Activated naive CD8-positive, alpha-beta T cell (primary cell): ENCODE results near the gene PEX11G.

Experiments
- H3K27ac Mint-ChIP-seq: one replicate; pipeline ENCODE4 v1.8.0; 2021; ENCODE audit warnings: mixed read lengths
- H3K27me3 Mint-ChIP-seq: one replicate; pipeline ENCODE4 v1.8.0; 2021; ENCODE audit warnings: mixed read lengths
- H3K36me3 Mint-ChIP-seq: one replicate; pipeline ENCODE4 v1.8.0; 2021; ENCODE audit warnings: mixed read lengths
- H3K4me1 Mint-ChIP-seq: one replicate; pipeline ENCODE4 v1.8.0; 2021; ENCODE audit warnings: low read depth, mixed read lengths
- H3K4me3 Mint-ChIP-seq: one replicate; pipeline ENCODE4 v1.8.0; 2021; ENCODE audit warnings: mild to moderate bottlenecking, mixed read lengths
- H3K9me3 Mint-ChIP-seq: one replicate; pipeline ENCODE4 v1.8.0; 2021; ENCODE audit warnings: low read depth, mixed read lengths

The PEX11G gene

DNA sequence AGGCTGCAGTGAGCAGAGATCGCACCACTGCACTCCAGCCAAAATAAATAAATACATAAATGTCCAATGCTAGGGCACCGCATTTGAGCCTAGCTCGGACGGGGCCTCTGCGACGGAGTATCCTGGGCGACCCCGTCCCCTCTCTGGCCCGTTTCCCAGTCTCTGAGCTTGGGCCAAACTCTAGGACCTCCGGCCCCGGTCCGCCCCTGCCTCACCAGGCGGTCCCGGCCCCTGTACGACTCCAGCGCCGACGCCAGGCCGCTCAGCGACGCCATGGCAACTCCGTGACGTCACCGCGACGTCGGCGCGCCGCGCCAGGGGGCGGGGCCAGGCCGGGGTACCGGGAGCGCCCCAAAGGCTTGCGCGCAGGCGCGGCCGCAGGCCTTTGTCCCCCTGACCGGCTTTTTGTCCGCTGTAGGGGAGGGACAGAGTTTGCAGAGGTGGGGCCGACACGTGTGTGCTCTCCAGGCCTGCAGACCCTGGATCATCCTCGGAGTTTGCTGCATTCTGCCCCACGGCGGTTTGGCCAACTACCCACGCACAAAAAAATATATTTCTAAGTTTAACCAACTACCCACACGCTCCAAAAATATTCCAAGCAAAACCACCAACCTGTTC lies at the start of gene PEX11G:
Gene PEX11G, minus strand, starts transcription at position 300 of the 618 bp plus-strand sequence. Its CDS starts 25 bp downstream, at position 275.
- H3K27ac Mint-ChIP-seq, result peak within 1 kb of the TSS; percentile 92
- H3K27me3 Mint-ChIP-seq, result no peaks in the 10 kb centered on the region
- H3K4me1 Mint-ChIP-seq, result peaks cover 20% of the 10 kb centered on the region
- H3K36me3 Mint-ChIP-seq, result no peaks in the 10 kb centered on the region
- H3K4me3 Mint-ChIP-seq, result peak within 1 kb of the TSS; percentile 91
- no peaks in the 10 kb centered on the region for H3K9me3 Mint-ChIP-seq

DNA sequence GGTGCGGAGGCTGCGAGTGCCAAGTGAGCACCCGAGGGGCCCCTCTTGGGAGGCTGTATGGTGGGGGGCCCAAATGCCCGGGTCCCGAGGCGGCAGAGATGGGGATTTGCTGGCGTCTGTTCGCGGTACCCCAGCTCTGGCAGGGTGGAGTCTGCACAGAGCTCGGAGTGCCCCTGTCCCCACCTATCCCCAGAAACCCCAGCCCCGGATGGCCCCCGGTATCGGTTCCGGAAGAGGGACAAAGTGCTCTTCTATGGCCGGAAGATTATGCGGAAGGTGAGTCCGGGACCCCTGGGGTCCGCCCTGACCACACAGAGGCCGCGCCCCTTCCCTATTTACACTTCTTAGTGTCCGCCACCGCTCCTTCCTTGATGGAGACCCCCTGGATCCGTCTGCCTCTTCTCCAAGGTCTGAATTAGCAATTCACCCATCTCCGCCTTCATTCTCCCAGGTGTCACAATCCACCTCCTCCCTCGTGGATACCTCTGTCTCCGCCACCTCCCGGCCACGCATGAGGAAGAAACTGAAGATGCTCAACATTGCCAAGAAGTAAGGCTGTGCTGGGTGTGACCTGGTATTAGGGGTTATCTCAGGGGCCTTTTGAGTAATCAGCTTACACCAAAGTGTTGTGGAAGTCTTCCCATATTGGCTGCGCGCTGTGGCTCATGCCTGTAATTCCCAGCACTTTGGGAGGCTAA lies 47.3 kb upstream of the PEX11G start:
- no peaks in the 10 kb centered on the region for H3K9me3 Mint-ChIP-seq
- peaks cover 11% of the 10 kb centered on the region for H3K4me1 Mint-ChIP-seq
- H3K4me3 Mint-ChIP-seq, result peak overlapping the region; percentile 94
- H3K36me3 Mint-ChIP-seq, result peaks cover 4% of the 10 kb centered on the region
- H3K27me3 Mint-ChIP-seq, result no peaks in the 10 kb centered on the region
- H3K27ac Mint-ChIP-seq, result peak overlapping the region; percentile 85

DNA sequence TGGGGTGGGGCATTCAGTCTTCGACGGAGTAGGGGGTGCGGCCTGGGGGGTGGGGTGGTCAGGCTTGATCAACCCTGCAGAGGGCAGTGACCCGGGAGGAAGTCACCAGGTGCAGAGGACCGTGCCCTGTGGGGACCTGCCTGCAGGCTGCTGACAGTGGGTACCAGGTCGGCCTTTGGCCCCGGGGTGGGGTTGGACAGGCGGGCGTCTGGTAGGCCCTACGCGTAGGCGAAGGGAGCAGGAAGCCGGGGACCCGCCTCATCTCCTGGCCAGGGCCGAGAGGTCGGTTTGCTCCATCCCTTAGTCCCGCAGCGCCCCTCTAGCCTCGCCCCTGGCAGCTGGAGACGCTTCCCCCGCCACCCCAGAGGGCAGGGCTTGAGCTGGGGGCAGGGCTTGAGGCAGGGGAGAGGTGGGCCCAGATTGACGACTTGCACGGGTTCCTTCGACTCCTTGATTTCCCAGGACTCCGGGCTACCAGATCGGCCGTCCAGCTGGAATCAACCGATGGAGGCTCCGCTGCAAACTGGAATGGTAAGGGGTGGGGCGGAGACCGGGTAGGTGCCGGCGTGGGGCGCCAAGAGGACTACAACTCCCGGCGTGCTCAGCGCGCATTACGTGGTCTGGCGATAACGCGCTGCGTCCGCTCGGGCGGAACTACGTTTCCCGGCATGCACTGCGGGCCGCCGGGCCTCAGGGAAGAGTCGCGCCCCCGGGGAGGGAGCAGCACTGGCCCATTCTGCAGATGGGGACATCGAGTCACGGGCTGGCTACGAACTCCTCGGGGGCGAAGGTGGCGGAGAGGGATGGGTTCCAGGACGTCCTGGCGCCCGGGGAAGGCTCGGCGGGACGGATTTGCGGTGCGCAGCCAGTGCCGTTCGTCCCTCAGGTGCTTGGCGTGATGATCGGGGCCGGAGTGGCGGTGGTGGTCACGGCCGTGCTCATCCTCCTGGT lies 46.5 kb upstream of the PEX11G start, which contains the start of gene PNPLA6:
Gene PNPLA6, plus strand, starts transcription at position 671 of the 951 bp plus-strand sequence. Its CDS starts 72 bp downstream, at position 743.
- H3K9me3 Mint-ChIP-seq, result no peaks in the 10 kb centered on the region

DNA sequence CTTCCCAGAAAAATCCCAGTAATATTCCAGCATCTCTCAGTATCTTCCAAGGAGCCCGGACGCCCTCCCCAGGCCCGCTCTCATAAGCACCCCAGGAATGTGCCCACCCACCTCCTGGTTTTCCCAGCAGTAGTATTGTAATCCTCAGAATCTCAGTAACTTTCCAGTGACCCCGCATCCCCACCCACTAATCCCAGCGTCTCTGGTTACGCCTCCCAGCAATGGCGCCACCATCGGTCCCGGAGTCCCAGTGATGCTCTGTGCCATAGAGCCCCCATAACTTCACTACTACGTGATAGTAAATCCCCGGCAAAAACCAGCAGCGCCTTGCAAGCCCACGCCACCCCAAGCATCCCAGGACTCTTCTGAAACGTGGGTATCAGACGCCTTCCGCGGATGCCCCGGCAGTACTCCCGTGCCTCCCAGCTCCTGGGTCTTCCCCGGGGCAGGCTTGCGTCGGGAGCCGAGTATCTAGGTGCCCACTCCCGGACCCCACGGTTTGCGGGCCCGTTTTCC lies 45.8 kb upstream of the PEX11G start:
- peaks cover 4% of the 10 kb centered on the region for H3K36me3 Mint-ChIP-seq
- peaks cover 11% of the 10 kb centered on the region for H3K4me1 Mint-ChIP-seq
- H3K4me3 Mint-ChIP-seq, result peak overlapping the region; percentile 94
- H3K9me3 Mint-ChIP-seq, result no peaks in the 10 kb centered on the region
- no peaks in the 10 kb centered on the region for H3K27me3 Mint-ChIP-seq
- H3K27ac Mint-ChIP-seq, result peak overlapping the region; percentile 85

More for the DNA sequence above, 46.5 kb upstream of the PEX11G start, which contains the start of gene PNPLA6:
- peak within 1 kb of the TSS; percentile 85 for H3K27ac Mint-ChIP-seq
- peaks cover 4% of the 10 kb centered on the region for H3K36me3 Mint-ChIP-seq
- peaks cover 11% of the 10 kb centered on the region for H3K4me1 Mint-ChIP-seq
- peak within 1 kb of the TSS; percentile 94 for H3K4me3 Mint-ChIP-seq
- H3K27me3 Mint-ChIP-seq, result no peaks in the 10 kb centered on the region

DNA sequence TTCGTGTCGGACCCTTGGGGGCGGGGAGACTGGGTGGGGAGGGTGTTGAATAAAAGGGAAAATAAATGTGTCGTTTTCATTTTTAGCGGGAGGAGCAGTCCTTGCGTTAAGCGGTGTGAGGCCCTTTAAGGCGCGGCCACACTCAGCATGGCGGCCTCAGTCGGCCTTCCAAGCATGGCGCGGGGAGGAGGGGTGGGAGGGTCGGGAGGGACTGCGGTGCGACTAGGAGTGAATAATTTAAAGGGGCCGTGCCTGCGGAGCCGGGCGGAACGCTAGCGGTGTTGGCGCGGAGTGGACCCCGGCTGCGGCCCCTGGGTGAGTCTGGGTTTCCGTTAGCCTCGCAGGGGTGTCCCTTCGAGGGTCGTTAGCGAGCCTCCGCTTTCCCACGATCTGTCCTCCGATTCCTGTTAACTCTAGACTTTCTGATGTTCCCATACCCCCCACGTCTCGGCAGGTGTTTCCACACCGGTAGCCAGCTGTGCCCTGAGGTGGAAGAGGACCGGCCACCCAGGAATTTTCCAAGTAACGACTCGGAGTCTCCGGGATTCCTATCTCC lies 45.2 kb upstream of the PEX11G start:
- Mint-ChIP-seq H3K4me1 (peaks cover 11% of the 10 kb centered on the region), H3K27me3 (no peaks in the 10 kb centered on the region), H3K27ac (peak overlapping the region; percentile 85), H3K9me3 (no peaks in the 10 kb centered on the region), H3K36me3 (peaks cover 4% of the 10 kb centered on the region), H3K4me3 (peak overlapping the region; percentile 94)

DNA sequence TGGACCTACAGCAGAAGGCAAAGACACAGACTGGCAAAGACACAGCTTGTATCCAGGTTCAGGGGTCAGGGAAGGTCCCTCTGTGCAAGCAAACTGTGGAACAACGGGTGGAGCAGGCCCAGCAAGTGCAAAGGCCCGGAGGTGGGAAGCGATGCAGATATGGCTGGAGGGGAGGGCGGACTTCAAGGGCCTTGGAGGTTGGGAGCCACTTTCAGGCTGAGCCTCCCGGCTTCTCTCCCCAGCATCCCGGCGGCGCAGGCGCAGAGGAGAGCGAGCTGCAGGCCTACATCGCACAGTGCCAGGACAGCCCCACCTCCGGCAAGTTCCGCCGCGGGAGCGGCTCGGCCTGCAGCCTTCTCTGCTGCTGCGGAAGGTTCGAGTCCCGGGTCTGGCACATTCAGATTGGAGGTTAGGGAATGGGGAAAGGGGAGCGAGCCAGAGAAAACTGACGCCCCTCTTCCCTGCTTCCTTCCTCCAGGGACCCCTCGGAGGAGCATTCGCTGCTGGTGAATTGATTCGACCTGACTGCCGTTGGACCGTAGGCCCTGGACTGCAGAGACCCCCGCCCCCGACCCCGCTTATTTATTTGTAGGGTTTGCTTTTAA lies 44.5 kb upstream of the PEX11G start:
- Mint-ChIP-seq H3K27ac (peak overlapping the region; percentile 50), H3K4me1 (peaks cover 11% of the 10 kb centered on the region), H3K4me3 (peak overlapping the region; percentile 94), H3K9me3 (no peaks in the 10 kb centered on the region), H3K36me3 (peaks cover 4% of the 10 kb centered on the region), H3K27me3 (no peaks in the 10 kb centered on the region)

DNA sequence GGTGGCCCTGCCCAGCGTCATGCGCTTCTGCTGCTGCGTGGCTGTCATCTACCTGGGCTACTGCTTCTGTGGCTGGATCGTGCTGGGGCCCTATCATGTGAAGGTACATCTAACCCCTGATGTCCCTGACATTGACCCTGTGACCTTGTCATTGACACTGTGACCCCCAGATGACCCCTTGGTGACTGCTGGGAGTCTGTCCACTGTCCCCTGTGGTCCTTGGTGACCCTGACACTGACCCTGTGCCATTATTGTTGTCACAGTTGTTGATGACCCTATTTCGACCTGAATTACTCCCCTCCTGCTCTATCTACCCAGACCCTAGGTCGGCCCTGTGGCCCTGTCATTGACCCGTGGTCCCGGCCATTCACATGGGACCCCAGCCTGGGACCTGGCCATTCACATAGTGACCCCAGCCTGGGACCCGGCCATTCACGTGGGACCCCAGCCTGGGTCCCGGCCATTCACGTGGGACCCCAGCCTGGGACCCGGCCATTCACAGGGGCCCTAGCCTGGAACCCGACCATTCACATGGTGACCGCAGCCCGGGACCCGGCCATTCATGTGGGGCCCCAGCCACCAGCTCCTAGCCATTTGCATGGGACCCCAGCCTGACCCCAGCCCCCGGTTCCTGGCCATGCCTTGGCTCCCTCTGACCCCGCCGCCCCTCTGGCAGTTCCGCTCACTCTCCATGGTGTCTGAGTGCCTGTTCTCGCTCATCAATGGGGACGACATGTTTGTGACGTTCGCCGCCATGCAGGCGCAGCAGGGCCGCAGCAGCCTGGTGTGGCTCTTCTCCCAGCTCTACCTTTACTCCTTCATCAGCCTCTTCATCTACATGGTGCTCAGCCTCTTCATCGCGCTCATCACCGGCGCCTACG lies 41.0 kb upstream of the PEX11G start:
- H3K4me3 Mint-ChIP-seq, result no peak overlapping the region
- peaks cover 2% of the 10 kb centered on the region for H3K36me3 Mint-ChIP-seq
- H3K9me3 Mint-ChIP-seq, result no peaks in the 10 kb centered on the region
- no peak overlapping the region for H3K27ac Mint-ChIP-seq
- H3K4me1 Mint-ChIP-seq, result peaks cover 1% of the 10 kb centered on the region
- no peaks in the 10 kb centered on the region for H3K27me3 Mint-ChIP-seq

DNA sequence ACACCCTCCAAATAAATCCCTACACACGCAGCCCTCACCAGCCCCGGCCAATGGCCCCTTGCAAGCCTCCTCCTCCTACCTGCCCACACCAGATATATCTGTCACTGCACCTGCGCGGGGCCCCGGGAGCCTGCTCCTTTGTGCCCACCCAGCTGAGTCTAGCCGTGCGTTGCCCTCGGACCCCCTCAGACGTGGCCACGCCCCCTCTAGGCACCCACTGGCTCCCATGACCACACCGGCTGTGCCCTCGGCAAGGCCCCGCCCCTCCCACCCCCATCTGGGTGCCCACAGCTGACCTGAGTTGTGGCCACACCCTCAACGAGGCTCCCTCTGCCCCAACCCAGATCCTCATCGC lies 40.4 kb upstream of the PEX11G start:
- H3K4me3 Mint-ChIP-seq, result no peak overlapping the region
- peaks cover 1% of the 10 kb centered on the region for H3K4me1 Mint-ChIP-seq
- peaks cover 2% of the 10 kb centered on the region for H3K36me3 Mint-ChIP-seq
- H3K27ac Mint-ChIP-seq, result no peak overlapping the region
- H3K27me3 Mint-ChIP-seq, result no peaks in the 10 kb centered on the region
- H3K9me3 Mint-ChIP-seq, result no peaks in the 10 kb centered on the region

DNA sequence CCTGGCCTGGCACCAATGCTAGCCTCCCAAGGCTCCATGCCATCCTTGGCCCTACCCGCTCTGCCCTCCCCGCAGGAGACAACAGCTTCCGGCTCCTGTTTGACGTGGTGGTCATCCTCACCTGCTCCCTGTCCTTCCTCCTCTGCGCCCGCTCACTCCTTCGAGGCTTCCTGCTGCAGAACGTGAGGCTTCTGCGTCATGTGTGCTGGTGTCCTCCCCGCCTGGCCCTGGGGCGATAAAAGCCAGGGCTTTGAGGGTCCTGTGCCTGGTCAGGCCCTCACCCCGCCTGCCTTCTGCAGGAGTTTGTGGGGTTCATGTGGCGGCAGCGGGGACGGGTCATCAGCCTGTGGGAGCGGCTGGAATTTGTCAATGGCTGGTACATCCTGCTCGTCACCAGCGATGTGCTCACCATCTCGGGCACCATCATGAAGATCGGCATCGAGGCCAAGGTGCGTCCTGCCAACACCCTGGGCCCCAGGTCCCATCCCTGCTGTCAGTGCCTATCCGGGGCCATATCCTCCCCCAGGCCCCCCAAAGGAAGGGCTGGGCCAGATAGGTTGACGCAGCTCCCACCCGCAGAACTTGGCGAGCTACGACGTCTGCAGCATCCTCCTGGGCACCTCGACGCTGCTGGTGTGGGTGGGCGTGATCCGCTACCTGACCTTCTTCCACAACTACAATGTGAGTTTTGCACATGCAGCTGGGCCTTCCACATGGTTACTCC lies 39.8 kb upstream of the PEX11G start:
- no peaks in the 10 kb centered on the region for H3K27me3 Mint-ChIP-seq
- H3K4me3 Mint-ChIP-seq, result no peak overlapping the region
- no peaks in the 10 kb centered on the region for H3K9me3 Mint-ChIP-seq
- peaks cover 1% of the 10 kb centered on the region for H3K4me1 Mint-ChIP-seq
- H3K36me3 Mint-ChIP-seq, result peaks cover 2% of the 10 kb centered on the region
- no peak overlapping the region for H3K27ac Mint-ChIP-seq

DNA sequence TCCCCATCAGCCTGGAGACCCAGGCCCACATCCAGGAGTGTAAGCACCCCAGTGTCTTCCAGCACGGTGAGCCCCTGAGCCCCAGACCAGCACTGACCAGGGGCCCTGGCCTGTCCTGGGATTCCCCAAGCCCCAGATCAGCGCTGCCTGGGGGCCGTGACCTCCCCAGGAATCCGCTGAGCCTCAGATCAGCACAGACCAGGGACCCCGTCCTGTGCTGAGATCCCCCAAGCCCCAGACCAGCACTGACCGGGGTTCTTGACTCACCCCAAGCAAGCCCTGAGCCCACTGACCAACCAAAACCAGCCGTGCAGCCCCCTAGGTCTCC lies 39.3 kb upstream of the PEX11G start:
- Mint-ChIP-seq H3K27me3 (no peaks in the 10 kb centered on the region), H3K4me3 (no peak overlapping the region), H3K36me3 (peaks cover 2% of the 10 kb centered on the region), H3K9me3 (no peaks in the 10 kb centered on the region), H3K4me1 (peaks cover 6% of the 10 kb centered on the region), H3K27ac (no peak overlapping the region)

DNA sequence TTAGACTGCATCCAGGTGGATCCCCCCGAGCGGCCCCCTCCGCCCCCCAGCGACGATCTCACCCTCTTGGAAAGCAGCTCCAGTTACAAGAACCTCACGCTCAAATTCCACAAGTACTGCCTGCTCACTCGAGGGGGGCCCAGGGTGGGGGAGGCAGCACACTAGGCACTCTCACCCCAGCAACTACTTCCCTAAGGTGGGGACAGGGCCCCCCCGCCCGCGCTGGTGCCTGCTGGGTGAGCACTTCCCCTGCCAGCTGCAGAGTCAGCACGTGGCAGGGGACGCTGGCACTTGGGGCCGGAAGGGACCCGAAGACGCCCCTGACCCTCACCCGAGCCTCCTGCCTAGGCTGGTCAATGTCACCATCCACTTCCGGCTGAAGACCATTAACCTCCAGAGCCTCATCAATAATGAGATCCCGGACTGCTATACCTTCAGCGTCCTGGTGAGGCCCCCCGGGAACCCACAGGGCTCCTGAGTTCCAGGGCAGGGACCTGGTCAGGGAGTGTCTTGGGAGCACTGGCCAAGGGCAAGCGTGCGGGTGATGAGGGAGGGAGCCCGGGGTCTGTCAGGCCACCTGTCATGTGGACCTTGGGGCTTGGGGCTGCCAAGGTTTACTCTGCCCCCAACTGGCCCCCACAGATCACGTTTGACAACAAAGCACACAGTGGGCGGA lies 38.8 kb upstream of the PEX11G start:
- Mint-ChIP-seq H3K4me3 (no peak overlapping the region), H3K9me3 (no peaks in the 10 kb centered on the region)

DNA sequence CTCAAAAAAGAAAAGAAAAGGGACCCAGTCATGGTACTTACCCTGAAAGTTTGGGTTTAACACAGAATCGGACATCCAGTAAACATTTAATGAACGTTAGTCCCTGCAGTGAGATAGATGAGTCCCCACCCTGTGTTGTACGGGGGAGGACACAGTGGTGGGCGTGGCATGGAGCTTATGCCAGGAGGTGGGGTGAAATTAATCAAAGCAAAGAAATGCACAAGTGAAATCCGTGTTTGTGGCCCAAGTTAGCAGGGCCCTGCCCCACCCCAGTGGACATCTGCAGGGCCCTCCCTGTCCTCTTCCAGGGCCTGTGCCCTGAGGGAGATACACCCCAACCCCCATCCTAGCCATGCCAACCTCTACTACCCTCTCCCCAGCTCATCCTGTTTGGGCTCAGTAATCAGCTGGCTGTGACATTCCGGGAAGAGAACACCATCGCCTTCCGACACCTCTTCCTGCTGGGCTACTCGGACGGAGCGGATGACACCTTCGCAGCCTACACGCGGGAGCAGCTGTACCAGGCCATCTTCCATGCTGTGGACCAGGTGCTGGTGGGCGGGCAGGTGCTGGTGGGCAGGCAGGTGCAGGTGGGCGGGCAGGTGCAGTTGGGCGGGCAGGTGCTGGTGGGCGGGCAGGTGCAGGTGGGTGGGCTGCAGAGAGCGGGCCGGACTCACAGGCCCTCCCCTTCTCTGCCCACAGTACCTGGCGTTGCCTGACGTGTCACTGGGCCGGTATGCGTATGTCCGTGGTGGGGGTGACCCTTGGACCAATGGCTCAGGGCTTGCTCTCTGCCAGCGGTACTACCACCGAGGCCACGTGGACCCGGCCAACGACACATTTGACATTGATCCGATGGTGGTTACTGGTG lies 37.5 kb upstream of the PEX11G start:
- peaks cover 10% of the 10 kb centered on the region for H3K4me1 Mint-ChIP-seq
- no peak overlapping the region for H3K27ac Mint-ChIP-seq
- peaks cover 2% of the 10 kb centered on the region for H3K36me3 Mint-ChIP-seq
- H3K9me3 Mint-ChIP-seq, result no peaks in the 10 kb centered on the region
- H3K4me3 Mint-ChIP-seq, result no peak overlapping the region
- no peaks in the 10 kb centered on the region for H3K27me3 Mint-ChIP-seq

More for the DNA sequence above, 38.8 kb upstream of the PEX11G start:
- Mint-ChIP-seq H3K27ac (no peak overlapping the region), H3K4me1 (peaks cover 6% of the 10 kb centered on the region), H3K36me3 (peaks cover 2% of the 10 kb centered on the region), H3K27me3 (no peaks in the 10 kb centered on the region)
